ENCODE results near the gene BHLHE41.

BHLHE41 gene

DNA sequence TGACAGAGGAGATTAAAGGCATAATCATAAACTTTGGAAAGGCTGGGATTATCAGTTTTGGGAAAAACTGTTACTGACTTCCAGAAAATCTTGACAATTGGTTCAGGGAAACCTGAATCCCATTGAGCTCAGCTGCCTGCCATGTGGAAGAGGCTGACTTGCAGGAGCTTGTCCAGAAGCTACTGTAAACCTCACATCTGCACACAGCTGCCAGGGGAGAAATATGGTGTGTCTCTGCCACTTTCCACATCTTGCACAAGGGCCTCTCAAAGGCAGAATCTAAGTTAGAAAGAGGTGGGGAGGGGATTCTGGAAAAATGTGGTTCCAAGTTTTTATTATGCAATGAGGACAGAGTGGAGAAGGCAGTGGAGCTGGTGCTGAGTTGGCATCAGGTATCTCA is 8.7 kb upstream of the BHLHE41 start:
- no peak for DNase-seq

DNA sequence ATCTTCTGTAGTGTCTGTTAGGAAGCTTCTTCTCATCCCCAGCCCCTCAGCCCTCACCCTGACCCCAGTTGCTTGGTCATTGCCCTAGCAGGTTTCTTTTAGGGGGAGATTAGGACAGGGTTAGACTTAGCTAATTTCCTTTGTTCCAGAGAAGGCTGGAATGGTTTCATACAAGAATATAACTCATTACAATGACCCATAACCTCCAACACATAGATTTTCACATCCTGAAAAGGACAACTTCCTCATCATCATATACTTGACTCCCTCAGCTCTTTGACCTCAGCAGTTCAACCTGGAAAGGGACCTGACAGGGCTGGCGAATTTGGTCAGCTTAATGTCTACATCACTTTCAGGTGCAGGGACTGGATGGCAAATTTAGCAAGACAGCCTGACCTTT is 8.0 kb upstream of the BHLHE41 start:
- no peak for DNase-seq

DNA sequence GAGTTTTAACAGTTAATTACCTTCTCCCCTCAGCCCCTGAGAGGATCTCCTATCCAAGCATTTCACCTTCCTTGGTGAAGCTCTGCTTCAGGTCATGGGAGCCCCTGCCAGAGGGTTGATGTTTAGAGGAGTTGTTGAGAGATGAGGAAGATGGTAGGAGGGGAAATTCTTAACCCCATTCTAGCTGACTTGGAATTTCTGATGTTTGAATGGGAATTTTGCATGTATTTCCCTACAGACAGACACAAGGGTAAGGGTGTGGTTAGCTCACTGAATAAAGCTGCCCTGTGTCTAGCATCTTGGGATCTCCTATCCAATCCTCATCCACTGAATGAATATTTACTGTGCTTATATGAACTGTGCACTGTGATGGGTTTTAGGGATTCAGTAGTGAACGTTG is 7.1 kb upstream of the BHLHE41 start:
- no peak for DNase-seq

DNA sequence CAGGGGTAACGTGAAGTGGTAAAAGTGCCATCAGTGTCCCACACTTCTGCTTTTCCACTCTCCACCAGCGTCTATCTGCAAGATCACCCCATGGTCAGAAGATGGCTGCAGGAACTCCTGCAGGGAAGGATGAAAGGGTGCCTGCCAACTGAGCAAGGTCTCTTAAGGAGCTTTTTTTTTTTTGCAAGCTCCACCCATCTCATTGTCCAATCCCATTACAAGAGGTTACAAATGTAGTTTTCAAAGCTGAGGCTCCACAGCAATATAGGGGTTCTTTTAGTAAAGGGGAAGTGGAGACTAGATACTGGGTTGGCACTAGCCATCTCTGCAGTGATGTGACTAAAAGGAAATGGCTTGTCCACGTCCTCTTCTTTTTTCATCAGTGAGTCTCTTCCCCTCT is 5.9 kb upstream of the BHLHE41 start:
- peak; percentile 22 to 40 for DNase-seq

DNA sequence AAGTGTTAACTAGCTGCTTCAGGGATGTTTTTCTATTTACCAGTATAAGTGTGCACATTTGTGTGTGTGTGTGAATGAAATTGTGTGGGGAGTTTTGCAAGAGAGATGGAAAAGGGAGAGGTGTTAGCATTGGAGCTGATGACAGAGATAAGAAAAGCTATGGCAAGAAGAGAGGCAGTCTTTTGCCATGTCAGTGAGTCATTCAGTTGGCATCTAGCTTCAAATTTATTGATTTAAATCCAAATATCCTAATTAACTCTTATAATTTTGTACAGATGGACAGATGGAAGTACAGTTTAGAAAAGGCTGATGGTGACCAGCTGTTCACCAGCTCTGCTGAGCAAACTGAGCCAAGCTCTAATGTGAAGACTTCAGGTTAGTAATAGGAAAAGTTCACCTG is 3.3 kb upstream of the BHLHE41 start:
- no peak for DNase-seq

DNA sequence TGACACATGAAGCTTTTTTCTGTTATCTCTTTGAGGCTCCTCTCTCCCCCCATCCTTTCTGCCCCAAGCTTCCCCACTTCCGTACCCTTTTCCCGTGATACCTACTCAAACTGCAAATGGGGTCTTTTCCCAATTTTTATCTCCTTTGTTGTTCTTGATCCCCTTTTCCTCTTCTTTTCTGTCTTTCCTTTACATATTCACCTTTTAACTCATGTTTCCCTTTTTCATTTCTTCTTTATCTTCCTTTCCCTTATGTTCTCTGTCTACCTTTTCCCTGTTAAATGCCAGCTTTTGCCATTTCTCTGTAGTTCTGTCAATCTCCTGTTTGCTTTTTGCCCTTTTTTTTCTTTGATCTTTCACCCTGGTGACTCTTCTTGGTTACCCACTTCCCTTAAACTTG is 2.6 kb upstream of the BHLHE41 start:
- no peak for DNase-seq

DNA sequence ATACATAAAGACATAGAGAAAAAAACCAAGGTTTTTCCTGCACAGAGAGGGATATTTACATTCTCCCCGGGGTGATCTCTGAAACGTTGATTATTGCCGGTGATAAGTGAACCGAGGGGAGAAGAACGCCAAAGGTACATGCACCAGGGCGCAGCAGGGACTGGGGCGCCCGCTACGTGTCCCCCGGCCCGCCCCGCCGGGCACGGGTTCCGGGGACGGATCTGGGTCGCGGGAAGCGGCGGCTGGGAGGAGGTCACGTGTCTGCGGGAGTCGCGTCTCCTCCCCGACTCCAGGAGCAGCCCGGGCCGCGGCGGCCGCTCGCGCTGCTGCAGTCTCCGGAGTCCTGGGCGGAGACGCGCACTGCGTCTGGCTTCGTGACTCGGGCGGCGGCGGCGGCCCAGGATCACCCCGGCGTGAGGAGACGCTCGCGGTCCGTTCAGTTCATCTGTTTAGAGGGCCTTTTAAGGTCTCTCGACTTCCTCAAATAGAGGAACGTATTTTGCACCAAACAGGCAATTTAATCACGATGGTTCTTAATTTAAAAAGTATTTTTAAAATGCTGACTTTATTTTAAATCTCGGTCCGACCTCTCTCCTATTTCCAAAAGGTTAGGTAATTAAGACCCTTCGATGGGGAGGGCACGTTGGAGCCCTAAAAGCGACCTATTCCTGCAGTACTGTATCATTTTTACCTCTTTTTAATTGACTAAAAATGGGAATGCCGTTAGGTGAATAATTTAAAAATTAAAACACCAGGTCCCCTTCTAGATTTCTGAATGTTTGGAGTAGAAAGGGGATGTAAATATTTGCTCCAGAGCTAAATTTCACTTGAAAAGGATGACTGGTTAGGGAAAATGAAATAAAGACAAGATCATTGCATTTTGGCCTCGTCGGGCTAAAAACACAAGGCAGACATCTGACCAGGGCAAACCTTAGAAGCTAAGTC is 1.8 kb upstream of the BHLHE41 start:
- peak; percentile 74 to 83 for DNase-seq

DNA sequence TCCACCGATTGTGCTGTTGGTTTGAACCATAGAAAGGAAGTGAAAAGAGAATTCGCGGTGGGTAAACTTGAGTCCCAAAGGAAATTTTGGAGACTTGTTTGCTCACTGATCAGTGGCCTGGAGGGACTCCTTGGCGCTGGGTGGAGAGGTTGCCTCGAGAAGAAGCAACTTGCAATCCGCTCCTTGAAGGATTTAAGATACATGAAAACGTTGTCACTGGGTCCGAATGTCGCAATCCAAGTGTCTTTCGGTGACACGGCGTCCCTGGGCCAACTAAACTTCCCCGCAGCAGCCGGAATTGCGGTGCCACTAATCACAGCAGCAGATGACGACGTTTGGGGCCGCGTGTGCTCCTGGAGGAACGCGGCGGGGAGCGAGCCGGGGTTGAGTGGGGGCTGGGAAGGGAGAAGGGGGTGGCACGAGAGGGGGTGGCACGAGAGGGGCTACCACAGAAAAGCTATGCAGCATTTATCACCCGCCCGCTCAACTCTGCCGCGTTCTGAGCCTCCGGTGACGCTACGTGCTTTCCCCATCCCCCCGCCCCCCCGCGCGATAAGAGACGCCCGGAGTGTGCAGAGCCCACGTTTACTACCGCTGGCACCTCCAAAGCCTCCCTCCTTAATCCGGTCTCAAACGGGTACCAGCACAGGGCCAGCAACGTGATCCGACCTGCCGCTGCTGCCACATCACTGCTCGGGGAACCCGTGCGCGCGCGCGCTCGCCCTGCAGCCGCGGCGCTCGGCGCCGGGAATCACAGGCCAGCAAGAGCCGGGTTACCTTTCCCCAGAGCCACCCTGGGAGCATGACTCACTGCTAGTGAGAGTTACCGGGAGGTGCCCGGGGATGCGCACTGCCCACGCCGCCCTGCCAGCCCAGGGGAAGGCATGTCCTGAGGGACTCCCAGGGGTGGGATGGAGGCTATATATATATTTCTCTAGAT is 833 bp upstream of the BHLHE41 start:
- peak; percentile 80 to 86 for DNase-seq

DNA sequence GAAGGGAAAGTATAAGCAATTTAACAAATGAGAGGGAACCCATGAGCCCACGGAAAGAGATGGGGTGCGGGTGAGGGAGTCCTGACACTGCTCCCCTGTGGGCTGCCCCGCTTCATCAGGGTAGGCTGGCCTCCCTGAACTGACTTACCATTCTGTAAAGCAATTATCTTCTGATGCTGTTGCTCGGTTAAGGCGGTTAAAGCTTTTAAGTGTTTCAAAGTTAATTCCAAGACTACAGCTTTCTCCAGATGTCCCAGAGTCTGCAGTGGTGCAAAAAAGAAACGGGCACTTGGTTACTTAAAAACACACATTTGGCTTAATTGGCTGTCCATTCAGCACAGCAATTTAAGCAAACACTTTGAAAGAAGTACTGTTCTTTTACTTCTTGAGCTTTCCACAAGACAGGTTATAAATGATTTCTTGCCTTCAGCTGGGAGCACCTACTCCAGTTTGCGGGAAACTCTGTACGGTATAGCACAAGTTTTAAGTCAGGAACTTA is 1.3 kb downstream of the BHLHE41 start:
- DNase-seq, result peak in 1 of 2 donors; percentile 59

DNA sequence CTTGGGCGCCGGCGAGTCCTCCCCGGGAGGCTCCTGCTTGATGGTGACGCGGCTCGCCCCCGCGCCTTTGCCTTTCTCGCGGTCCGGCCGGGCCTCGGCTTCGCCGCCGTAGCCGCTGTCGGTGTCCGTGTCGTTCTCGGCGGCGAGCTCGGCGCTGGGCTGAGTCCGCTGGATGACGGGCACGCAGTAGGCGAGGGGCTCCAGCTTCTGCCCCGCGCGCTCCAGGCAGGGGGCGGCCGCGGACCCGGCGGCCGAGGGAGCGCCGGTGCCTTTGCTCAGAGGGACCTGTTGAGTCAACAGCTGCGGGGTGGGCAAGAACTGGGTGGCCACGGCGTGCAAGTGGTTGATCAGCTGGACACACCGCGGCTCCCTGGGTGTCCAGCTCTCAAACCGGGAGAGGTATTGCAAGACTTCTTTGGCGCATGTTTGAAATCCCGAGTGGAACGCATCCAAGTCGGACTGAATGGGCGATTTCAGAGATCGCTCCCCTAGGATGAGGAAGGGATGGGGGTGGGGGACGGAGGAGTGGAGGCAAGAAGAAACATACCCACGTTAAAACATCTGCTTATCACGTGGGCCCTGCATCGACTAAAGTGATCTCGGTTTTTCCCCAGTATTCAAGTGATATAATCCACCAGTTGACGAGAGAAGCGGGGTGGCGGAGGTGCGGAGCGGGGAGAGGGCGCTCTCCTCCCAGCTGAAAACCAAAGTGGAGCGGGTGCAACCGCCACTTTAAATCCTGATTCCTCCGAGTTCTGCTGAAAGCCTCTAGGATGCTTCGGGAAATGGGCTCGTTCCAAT is 2.0 kb downstream of the BHLHE41 start:
- DNase-seq, result peak; percentile 72 to 77

DNA sequence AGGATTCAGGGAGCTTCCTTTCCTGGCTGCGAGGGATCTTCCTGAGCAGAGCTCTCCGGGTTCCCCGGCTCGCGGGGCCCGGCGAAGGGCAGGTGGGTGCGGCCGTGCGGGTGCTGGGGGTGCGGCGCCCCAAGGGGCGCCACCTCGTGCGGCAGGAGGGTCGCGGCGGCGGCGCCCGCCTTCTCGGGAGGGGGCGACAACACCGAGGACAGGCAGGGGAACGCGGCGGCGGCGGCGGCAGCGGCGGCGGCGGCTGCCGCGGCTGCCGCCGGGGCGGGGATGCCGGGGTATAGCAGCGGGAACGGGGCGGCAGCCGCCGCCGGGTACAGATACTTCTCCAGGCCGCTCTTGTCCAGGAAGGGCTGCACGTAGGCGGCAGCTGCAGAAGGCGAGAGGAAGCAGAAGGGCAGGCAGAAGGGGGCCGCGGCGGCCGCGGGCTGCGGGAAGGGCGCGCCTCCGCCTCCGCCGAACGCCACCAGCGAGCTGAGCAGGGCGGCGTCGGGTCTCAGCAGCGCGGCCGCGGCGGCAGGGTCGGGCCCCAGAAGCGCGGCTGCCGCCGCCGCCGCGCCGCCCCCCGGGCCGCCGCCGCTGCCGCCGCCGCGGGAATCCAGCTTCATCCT is 2.7 kb downstream of the BHLHE41 start:
- peak in 1 of 2 donors; percentile 35 for DNase-seq

DNA sequence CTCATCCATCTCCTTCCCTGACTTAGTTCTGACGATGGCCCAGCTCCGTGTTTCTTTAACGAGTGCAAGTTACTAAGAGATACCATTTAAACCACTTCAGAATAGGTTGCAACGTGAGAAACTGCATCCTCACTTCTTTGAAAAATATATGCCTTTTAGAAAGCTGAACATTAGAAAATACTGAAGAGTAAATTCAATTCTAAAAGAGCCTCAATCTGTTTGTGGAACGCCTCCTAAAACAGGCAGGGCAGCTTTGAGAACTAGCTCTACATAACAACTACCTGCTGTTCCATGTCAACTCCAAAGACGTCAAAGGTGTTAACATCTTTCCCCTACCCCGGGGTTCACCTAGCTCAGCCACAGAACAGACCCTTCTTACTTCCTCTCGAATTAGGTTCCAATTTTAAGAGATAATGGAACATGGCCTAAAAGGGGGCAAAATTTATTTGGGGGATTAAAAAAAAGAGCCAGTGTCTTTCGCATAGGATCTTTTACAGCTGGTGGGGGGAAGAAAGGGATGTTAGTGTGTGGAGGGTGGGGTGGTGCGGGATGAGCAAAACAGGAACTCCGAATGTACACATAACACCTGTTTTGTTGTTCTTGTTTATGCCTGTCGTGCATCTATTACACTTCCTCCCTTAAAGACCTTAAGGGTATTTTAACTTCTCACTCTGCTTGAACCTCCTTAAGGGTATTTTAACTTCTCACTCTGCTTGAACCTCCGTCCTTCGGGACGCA is 3.3 kb downstream of the BHLHE41 start:
- DNase-seq, result peak in 1 of 2 donors; percentile 73

DNA sequence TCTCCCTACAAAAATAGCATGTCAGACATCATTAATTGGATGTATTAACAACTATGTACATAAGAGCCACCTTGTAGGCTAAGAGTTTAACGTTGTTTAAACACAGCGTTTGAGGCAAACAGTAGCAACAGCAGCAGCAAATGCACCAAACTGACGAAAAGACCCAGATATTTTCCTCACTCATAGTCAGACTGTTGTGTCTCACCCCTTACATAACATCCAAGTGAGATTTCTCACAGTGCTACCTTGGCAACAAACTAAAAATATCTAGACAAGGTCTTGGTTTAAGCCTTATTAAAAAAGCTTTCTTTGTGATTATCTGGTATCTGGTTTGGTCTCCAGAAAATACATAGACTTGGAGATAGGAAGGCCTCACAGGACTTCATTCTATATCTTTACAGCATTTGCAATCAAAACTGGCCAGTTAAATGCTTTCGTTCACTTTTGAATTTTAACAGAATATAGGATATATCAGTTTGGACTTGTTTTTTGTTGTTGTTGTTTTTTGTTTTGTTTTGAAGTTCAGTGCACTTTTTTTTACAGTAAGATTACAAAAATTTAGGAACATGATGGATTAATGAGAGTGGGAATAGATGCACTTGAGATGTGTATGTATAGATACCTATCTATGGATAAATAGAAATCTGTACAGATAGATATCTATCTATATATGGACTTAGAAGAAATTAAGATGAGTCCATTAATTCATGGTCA is 4.1 kb downstream of the BHLHE41 start:
- peak in 1 of 2 donors; percentile 68 for DNase-seq

DNA sequence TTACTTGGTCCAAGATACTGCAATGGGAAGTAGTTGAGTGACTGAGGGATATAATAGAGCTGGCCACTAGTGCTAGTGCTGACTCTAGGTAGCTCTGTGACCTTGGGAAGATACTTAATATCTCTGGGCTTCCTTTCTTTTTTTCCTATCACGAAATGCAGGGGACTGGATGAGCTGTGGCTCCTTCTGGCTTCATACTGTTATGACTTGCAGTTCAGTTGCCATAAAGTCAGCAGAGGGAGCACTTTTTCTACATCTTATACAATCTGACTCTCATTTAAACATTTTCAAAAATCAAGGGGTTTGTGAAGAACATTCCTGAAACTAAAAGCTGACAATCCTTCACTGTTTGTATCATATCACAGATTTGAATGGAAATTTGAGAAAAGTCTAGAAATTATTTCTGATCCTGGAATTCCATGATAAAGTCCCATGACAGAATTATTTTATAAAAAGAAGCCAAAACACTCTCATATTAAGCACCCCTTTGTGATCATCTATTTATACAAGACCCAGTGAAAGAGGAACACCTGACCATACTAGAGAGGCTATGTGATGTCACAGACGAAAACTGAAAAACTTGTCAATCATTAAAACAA is 5.3 kb downstream of the BHLHE41 start:
- peak in 1 of 2 donors; percentile 91 for DNase-seq

DNA sequence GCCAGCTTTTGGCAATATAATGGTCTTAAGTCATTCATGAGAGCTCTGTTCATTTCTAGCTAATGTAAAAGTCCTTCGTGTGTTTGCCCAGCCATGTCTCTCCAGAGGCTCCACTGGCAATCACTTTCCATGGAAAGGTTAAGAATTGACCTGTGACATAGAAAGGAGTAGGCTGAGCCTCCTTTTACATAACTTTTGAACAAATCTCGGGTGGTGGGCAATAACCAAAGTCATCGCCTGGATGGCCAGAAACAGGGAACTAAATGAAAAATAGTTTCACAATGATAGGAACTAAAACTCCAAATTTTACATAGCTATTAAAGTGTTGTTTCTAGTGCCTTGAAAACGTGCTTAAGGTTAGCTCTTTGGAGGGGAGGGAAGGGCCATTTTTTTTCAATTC is 6.5 kb downstream of the BHLHE41 start:
- DNase-seq, result no peak

DNA sequence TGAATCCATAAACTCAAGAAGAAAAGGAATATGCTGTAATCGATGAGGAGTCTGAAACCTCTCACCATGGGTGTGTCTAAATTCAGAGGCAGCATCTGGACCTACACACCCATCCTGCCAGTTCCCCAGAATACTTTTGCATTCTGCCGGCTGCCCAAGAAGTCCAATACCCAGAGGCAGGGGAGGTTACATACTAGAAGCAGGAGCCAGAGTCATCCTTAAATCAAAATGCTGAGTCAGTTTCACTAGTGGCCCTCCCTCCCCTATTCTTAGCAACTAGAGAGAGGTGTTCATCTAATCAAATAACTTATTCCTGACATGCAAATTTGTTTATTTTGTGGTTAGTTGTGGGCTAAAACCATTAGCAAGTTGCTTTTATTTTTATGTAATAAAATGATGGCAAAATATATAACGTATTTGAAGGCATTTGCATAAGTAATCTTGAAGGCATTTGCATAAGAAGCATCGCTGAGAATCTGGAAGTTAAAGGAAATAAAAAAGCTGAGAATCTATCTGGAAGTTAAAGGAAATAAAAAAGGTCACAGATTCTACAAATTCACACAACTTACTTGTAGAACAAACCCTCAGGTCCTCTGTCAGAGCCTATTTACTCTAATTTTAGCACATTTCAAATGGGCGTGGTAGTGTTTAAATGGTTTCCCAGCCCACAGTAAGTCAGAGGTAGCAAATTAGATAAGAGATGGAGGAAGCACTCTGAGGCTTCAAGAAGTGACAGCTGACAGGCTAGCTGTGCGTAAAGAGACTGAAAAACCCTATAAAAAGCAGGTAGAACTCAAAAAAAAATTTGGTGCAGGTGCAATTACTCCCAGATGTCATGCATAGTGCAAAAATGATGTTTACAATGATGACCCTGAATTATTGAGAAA is 7.8 kb downstream of the BHLHE41 start:
- no peak for DNase-seq

DNA sequence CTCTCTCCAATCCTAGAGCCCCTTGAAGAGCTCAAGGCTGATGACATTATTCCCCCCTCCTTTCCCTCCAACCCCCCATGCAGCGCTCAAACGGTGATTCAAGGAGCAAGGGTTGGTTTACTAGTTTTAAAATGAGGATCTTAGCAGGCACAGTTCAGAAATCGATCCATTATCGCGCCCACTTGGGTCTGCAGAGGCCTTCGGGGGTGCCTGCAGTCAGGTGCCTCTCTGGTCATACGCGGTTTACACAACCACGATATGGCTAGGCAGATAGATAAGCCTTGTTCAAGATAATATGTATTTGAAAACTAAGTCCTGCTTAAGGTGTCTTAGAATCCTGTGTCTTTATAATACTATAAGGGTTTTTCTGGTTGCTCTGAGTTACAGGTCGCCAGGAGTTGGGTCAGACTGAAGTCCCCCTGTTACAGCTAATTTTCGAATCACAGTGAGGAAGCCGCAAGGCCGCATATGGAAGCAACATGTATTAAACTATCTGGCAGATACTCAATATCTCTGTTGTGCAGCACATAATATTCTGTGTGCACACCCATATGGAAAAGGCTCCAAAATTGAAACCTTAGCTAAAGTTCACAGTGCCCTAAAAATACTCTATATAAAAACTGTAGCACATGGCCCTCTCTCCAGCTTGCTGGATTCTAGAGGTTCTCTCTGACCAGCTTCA is 10.0 kb downstream of the BHLHE41 start:
- DNase-seq, result no peak
